ENCODE measurements around the gene EFNA1. TPM values are rescaled to one million over a fixed set of nuclear protein-coding genes. Genes with fewer than 3 reads are reported as not detected.
"Not testable (repeated sequence)": the region's sequence is repeated elsewhere in the genome, so short reads cannot be mapped to it uniquely, and the experiment has no call there.

EFNA1 gene
- total and polyA plus RNA-seq, 2 of the 13 experiments (the other 11 are each of a cell fraction or from before 2014, with no cell fraction given), result 81.8 to 874 TPM

DNA sequence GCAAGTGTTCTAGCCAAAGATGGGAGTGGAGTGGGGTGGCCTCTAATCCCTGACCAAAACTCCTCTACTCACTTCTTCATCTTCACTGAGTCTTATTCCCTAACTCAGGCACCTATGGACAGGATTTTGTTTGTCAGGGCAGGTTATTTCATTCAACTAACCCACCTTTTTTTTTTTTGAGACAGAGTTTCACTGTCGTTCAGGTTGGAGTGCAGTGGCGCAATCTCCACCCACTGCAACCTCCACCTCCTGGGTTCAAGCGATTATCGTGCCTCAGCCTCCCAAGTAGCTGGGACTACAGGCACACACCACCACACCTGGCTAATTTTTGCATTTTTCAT lies 40.4 kb downstream of the EFNA1 start:
- TF ChIP-seq SRF (IDR thresholded peaks at IDR 0.05; ENCODE audit: low read depth, low read length) (peak; percentile 50; the same call in 1 of the 2 replicates), ZNF501 (CRISPR knock-in tag; IDR thresholded peaks at IDR 0.05) (0 out of 2 replicates have a peak, but pooled peaks have one; percentile 12), ZNF335 (CRISPR knock-in tag; IDR thresholded peaks at IDR 0.05) (0 out of 2 replicates have a peak, but pooled peaks have one; percentile 0), ZNF878 (CRISPR knock-in tag; IDR thresholded peaks at IDR 0.05) (0 out of 2 replicates have a peak, but pooled peaks have one; percentile 24)
- FAIRE-seq; BruUV-seq (replicated peaks); H2AFZ ChIP-seq (ENCODE audit: low read length); H3K9ac ChIP-seq (ENCODE audit: insufficient read depth, low read depth, low read length); intact Hi-C loops (cut with micrococcal nuclease; ENCODE audit: unreplicated experiment); H4K20me1 ChIP-seq (ENCODE audit: insufficient read depth, low read length); H3K27me3 ChIP-seq (ENCODE audit: control insufficient read depth in 1 of 2, insufficient read depth in 2 of 2, low read length in 2 of 2); DNase-seq (ENCODE audit: low spot score); H3K9me3 ChIP-seq (ENCODE audit: low read length); H3K27ac ChIP-seq (ENCODE audit: extremely low read length, insufficient read depth, low read length); ATAC-seq: not testable (repeated sequence)
- 39% methylated on average over 4 of the region's 4 CpGs for WGBS (ENCODE audit: low lambda C conversion rate)
- in situ Hi-C loops (cut with HindIII; ENCODE audit: extremely low pct_ligation_motif_present, low pct_unique_long_range_greater_than_20kb), result loop anchor here (5.0 kb wide), 1 partner anchor 76 kb away; no protein-coding TSS in a partner anchor
- H3K36me3 ChIP-seq (replicated peaks in 1 of 2; ENCODE audit: control insufficient read depth in 1 of 2, insufficient read depth in 2 of 2, low read length in 2 of 2), result peaks cover 0 to 12% of the 10 kb centered on the region in 2 experiments; a peak in 2 of 5 replicates
- H3K79me2 ChIP-seq (ENCODE audit: insufficient read depth, low read length), result peaks cover 10% of the 10 kb centered on the region
- H3K4me2 ChIP-seq (ENCODE audit: low read depth, low read length), result peak overlapping the region; percentile 100; the same call in 1 of the 2 replicates
- H3K4me1 ChIP-seq (ENCODE audit: insufficient read depth, low read length), result peaks cover 36% of the 10 kb centered on the region
- ChIA-PET CTCF (ENCODE audit: low intra/inter-chr PET ratio, low total read pairs) (interaction anchor here (0.6 to 5.3 kb wide), 10 partner anchors 24 to 106 kb away, joined by 3 to 165 read pairs (median 5); partner anchors contain the start of genes EFNA1 and SLC50A1), POLR2A (interaction anchor here (1.1 to 5.9 kb wide), 4 partner anchors 37 to 78 kb away, joined by 5 to 56 read pairs (median 16); partner anchors contain the start of gene EFNA1)
- H3K4me3 ChIP-seq (replicated peaks in 1 of 3; ENCODE audit: insufficient read depth in 1 of 3, low read depth in 2 of 3, low read length in 3 of 3), result peak overlapping the region in 1 of 3 experiments; percentile 75; a peak in 1 of 6 replicates

DNA sequence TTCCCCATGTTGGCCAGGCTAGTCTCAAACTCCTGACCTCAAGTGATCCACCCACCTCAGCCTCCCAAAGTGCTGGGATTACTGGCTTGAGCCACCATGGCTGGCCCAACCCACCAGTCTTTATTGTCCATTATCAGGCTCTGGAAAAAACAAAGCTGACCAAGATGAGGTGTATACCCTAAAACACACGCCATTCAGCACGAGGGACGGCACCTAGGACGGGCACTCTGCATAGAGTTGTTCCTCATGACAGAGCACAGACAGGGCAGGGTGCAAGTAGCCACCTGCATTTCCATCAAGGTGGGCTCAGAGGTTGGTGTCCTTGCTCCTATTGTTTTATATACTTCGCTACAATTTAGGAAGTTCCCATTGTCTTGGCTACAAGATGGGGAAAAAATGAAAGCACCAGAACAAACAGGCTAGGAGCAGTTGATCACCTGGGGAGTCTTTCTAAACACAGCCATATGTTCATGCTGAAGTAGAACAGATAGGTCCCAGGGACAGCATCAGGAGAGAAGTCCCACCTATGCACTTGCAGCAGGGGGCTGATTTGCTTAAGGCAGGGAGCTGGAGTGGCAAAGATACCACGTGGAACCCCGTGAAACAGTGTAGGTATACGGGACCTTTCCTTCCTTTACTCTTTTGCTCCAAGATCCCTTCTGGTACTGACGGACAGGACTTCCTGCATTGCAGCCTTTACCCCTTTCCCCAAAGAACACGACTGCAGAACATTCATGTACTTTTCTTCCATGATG lies 41.0 kb downstream of the EFNA1 start:
- Histone ChIP-seq H3K79me2 (ENCODE audit: insufficient read depth, low read length) (peaks cover 10% of the 10 kb centered on the region), H2AFZ (ENCODE audit: low read length) (no peak overlapping the region), H3K36me3 (replicated peaks in 1 of 2; ENCODE audit: control insufficient read depth in 1 of 2, insufficient read depth in 2 of 2, low read length in 2 of 2) (peaks cover 0 to 12% of the 10 kb centered on the region in 2 experiments; a peak in 2 of 5 replicates), H3K4me3 (replicated peaks in 1 of 3; ENCODE audit: insufficient read depth in 1 of 3, low read depth in 2 of 3, low read length in 3 of 3) (no peak overlapping the region), H3K27ac (ENCODE audit: extremely low read length, insufficient read depth, low read length) (no peak overlapping the region), H3K27me3 (ENCODE audit: control insufficient read depth in 1 of 2, insufficient read depth in 2 of 2, low read length in 2 of 2) (0 out of 5 replicates have a peak, but pooled peaks cover 0 to 8% of the 10 kb centered on the region in 2 experiments), H3K9ac (ENCODE audit: insufficient read depth, low read depth, low read length) (no peak overlapping the region), H3K4me2 (ENCODE audit: low read depth, low read length) (no peak overlapping the region), H3K4me1 (ENCODE audit: insufficient read depth, low read length) (peaks cover 40% of the 10 kb centered on the region), H4K20me1 (ENCODE audit: insufficient read depth, low read length) (no peaks in the 10 kb centered on the region), H3K9me3 (ENCODE audit: low read length) (no peaks in the 10 kb centered on the region)
- WGBS (ENCODE audit: low lambda C conversion rate), result 95% methylated on average over 10 of the region's 10 CpGs
- DNase-seq (ENCODE audit: low spot score) (no peak), ATAC-seq (no peak), FAIRE-seq (no peak)
- TF ChIP-seq ZBTB46 (CRISPR knock-in tag; IDR thresholded peaks at IDR 0.05; ENCODE audit: borderline replicate concordance) (no peak), NFIB (CRISPR knock-in tag; IDR thresholded peaks at IDR 0.05; ENCODE audit: borderline replicate concordance) (no peak), ZNF572 (CRISPR knock-in tag; IDR thresholded peaks at IDR 0.05) (0 out of 2 replicates have a peak, but pooled peaks have one; percentile 6), ZNF709 (CRISPR knock-in tag; IDR thresholded peaks at IDR 0.05) (no peak), SP2 (CRISPR knock-in tag; IDR thresholded peaks at IDR 0.05) (no peak)
- TF ChIP-seq, protein P1, sequence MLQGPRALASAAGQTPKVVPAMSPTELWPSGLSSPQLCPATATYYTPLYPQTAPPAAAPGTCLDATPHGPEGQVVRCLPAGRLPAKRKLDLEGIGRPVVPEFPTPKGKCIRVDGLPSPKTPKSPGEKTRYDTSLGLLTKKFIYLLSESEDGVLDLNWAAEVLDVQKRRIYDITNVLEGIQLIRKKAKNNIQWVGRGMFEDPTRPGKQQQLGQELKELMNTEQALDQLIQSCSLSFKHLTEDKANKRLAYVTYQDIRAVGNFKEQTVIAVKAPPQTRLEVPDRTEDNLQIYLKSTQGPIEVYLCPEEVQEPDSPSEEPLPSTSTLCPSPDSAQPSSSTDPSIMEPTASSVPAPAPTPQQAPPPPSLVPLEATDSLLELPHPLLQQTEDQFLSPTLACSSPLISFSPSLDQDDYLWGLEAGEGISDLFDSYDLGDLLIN (CRISPR knock-in tag; IDR thresholded peaks at IDR 0.05; ENCODE audit: borderline replicate concordance), result no peak
- no TSS peak for BruUV-seq (replicated peaks)
- POLR2A ChIA-PET, result interaction anchor here (0.6 to 5.9 kb wide), 4 partner anchors 37 to 80 kb away, joined by 3 to 56 read pairs (median 16); partner anchors contain the start of gene EFNA1
- in situ Hi-C loops (cut with HindIII; ENCODE audit: extremely low pct_ligation_motif_present, low pct_unique_long_range_greater_than_20kb) (loop anchor here (5.0 kb wide), 1 partner anchor 76 kb away; no protein-coding TSS in a partner anchor), intact Hi-C loops (cut with micrococcal nuclease; ENCODE audit: unreplicated experiment) (no loop called here)
- CTCF ChIA-PET (ENCODE audit: low intra/inter-chr PET ratio, low total read pairs), result interaction anchor here (0.7 to 5.3 kb wide), 9 partner anchors 33 to 106 kb away, joined by 3 to 165 read pairs (median 6); partner anchors contain the start of genes EFNA1 and SLC50A1

Measured in HepG2 (cell line).